ENCODE results near the gene ATP1B2.

Gene ATP1B2

DNA sequence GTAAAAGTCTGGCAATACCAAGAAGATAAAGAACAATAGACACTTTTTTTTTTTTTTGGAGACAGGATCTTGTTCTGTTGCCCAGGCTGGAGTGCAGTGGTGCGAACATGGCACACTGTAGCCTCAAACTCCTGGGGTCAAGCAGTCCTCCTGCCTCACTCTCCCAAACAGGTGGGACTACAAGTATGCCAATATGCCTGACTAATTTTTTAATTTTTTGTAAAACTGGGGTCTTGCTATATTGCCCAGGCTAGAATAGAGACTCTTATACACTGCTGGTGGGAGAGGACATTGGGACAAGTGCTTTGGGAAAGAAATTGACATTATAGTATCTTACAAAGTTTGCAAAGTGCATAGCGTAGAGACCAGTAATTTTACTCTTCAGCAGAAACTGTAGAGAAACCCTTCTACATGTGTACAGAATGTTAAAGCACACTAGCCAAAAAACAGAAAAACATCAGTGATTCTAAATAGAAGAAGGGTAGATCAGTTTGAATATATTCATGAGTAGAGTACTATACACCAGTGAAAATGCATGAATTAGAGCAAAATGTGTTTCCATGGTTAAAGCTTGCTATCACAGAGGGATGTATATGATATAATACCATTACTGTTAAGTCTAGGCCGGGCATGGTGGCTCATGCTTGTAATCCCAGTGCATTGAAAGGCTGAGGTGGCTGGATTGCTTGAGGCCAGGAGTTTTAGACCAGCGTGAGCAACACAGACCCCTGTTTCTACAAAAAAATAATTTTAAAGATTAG, 47.3 kb downstream of the ATP1B2 start:
- Histone ChIP-seq H3K36me3 (ENCODE audit: control insufficient read depth in 5 of 5, insufficient read depth in 5 of 5, low read length in 5 of 5) (peaks cover 0 to 38% (median 32%) of the 10 kb centered on the region in 5 donors), H3K4me1 (ENCODE audit: control insufficient read depth in 5 of 5, insufficient read depth in 5 of 5, low read length in 5 of 5) (no peaks in the 10 kb centered on the region), H3K4me3 (ENCODE audit: low read depth in 1 of 5, low read length in 5 of 5) (no peak overlapping the region), H3K9ac (ENCODE audit: low read length in 5 of 5) (no peak overlapping the region), H3K27me3 (ENCODE audit: control insufficient read depth in 5 of 5, insufficient read depth in 4 of 5, low read length in 5 of 5) (peaks cover 0 to 13% (median 0%) of the 10 kb centered on the region in 5 donors), H3K9me3 (ENCODE audit: control insufficient read depth in 5 of 5, low read length in 5 of 5) (no peaks in the 10 kb centered on the region), H3K27ac (ENCODE audit: low read depth, low read length) (no peak overlapping the region)

DNA sequence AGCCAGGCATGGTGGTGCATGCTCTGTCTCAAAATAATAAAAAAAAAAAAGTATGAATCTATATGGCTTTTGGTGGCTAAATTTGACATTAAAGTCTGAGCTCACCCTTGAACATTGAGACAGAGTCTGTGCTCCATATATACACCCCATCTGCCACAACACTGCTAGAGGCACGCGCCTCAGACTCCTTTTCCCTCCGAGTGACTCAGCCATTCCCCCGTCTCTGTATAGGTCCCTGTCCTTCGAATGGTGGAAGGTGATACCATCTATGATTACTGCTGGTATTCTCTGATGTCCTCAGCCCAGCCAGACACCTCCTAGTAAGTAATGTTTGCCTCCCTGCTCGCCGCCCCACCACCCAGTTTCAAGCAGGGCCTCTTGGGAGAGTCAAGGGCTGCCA, 49.8 kb downstream of the ATP1B2 start:
- no peak overlapping the region for H3K4me3 ChIP-seq (ENCODE audit: low read depth in 1 of 5, low read length in 5 of 5)
- H3K36me3 ChIP-seq (ENCODE audit: control insufficient read depth in 5 of 5, insufficient read depth in 5 of 5, low read length in 5 of 5) = peaks cover 0 to 33% (median 28%) of the 10 kb centered on the region in 5 donors
- H3K27me3 ChIP-seq (ENCODE audit: control insufficient read depth in 5 of 5, insufficient read depth in 4 of 5, low read length in 5 of 5) = peaks cover 10 to 37% (median 20%) of the 10 kb centered on the region in 5 donors
- H3K9me3 ChIP-seq (ENCODE audit: control insufficient read depth in 5 of 5, low read length in 5 of 5) = no peaks in the 10 kb centered on the region
- no peak overlapping the region for H3K27ac ChIP-seq (ENCODE audit: low read depth, low read length)
- H3K9ac ChIP-seq (ENCODE audit: low read length in 5 of 5) = no peak overlapping the region
- peaks cover 0 to 11% (median 7%) of the 10 kb centered on the region in 5 donors for H3K4me1 ChIP-seq (ENCODE audit: control insufficient read depth in 5 of 5, insufficient read depth in 5 of 5, low read length in 5 of 5)

DNA sequence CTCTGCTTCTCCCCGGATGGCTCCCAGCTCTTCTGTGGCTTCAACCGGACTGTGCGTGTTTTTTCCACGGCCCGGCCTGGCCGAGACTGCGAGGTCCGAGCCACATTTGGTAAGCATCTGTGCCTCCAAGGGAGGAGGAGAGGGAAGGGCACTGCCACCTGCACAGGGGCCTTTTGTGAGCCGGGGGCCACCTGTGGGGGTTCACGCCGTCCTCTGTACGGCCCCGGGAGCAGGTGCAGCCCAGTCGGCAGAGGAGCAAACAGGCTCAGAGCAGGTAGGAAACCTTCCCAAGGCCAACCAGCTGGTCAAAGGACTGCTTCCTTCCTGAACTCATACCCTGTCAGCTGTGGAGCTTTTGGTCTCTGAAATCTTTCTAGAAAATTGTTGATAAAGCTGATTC, 51.0 kb downstream of the ATP1B2 start:
- Histone ChIP-seq H3K27ac (ENCODE audit: low read depth, low read length) (no peak overlapping the region), H3K4me3 (ENCODE audit: low read depth in 1 of 5, low read length in 5 of 5) (no peak overlapping the region), H3K9me3 (ENCODE audit: control insufficient read depth in 5 of 5, low read length in 5 of 5) (no peaks in the 10 kb centered on the region), H3K27me3 (ENCODE audit: control insufficient read depth in 5 of 5, insufficient read depth in 4 of 5, low read length in 5 of 5) (peaks cover 12 to 48% (median 31%) of the 10 kb centered on the region in 5 donors), H3K36me3 (ENCODE audit: control insufficient read depth in 5 of 5, insufficient read depth in 5 of 5, low read length in 5 of 5) (peaks cover 0 to 29% (median 23%) of the 10 kb centered on the region in 5 donors), H3K9ac (ENCODE audit: low read length in 5 of 5) (no peak overlapping the region), H3K4me1 (ENCODE audit: control insufficient read depth in 5 of 5, insufficient read depth in 5 of 5, low read length in 5 of 5) (peaks cover 0 to 11% (median 7%) of the 10 kb centered on the region in 5 donors)

DNA sequence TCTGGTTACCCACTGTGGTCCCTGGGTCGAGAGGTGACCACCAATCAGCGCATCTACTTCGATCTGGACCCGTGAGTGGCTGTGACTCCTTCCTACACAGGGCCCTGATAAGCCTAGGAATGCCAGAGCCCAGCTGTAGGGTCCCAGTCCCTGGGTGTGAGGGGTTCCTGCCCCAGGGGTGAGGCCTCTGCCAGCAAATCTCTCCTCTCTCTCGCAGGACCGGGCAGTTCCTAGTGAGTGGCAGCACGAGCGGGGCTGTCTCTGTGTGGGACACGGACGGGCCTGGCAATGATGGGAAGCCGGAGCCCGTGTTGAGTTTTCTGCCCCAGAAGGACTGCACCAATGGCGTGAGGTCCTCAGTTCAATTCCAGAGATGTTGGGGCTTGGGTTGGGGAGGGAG, 52.0 kb downstream of the ATP1B2 start:
- Histone ChIP-seq H3K9ac (ENCODE audit: low read length in 5 of 5) (no peak overlapping the region), H3K27me3 (ENCODE audit: control insufficient read depth in 5 of 5, insufficient read depth in 4 of 5, low read length in 5 of 5) (peaks cover 17 to 59% (median 39%) of the 10 kb centered on the region in 5 donors), H3K4me1 (ENCODE audit: control insufficient read depth in 5 of 5, insufficient read depth in 5 of 5, low read length in 5 of 5) (peaks cover 0 to 11% (median 7%) of the 10 kb centered on the region in 5 donors), H3K27ac (ENCODE audit: low read depth, low read length) (no peak overlapping the region), H3K36me3 (ENCODE audit: control insufficient read depth in 5 of 5, insufficient read depth in 5 of 5, low read length in 5 of 5) (peaks cover 0 to 29% (median 23%) of the 10 kb centered on the region in 5 donors), H3K4me3 (ENCODE audit: low read depth in 1 of 5, low read length in 5 of 5) (no peak overlapping the region), H3K9me3 (ENCODE audit: control insufficient read depth in 5 of 5, low read length in 5 of 5) (no peaks in the 10 kb centered on the region)

DNA sequence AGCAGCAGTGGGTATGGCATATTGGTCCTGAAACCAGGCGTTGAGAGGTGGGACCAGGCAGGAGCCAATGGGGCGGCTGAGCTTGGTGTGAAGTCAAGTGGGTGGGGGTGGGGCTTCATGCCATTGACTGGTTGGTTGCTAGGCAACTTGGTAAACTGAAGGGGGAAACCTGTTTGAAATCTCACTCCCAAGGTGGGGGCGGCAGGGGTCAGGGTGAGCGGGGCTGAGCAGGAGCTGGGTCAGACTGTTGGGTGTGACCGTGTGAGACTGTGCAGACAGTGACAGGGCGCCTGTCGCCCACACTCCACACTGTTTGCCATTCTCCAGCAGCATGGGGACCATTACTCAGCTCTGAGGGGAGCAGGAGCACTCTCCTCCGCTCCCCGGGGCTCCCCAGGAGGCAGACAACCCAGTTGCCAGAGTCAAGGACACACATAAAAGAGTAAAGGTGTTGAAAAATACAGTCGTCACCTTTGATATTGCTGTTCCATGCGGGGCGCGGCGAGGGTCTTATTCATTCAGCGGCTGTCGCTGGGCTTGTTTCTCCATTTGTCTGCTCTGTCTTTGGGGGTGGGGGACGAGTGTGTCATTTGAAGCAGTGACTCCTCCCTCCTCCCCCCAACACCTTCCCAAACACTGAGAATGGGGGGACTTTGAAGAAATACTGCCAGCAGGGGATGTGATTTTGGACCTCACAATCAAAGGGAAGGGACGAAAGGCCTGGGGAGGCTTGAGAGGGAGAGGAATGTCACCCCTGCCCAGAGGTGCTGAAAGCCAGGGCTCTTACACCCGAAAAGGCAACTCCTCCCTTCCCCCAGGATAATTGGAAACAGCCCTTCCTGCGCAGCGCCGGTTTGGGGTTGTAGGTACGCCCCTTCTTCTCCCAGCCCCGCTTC, 53.1 kb downstream of the ATP1B2 start:
- peaks cover 0 to 11% (median 7%) of the 10 kb centered on the region in 5 donors for H3K4me1 ChIP-seq (ENCODE audit: control insufficient read depth in 5 of 5, insufficient read depth in 5 of 5, low read length in 5 of 5)
- no peaks in the 10 kb centered on the region for H3K9me3 ChIP-seq (ENCODE audit: control insufficient read depth in 5 of 5, low read length in 5 of 5)
- no peak overlapping the region for H3K27ac ChIP-seq (ENCODE audit: low read depth, low read length)
- H3K9ac ChIP-seq (ENCODE audit: low read length in 5 of 5) = no peak overlapping the region
- H3K4me3 ChIP-seq (ENCODE audit: low read depth in 1 of 5, low read length in 5 of 5) = no peak overlapping the region
- peaks cover 20 to 63% (median 46%) of the 10 kb centered on the region in 5 donors for H3K27me3 ChIP-seq (ENCODE audit: control insufficient read depth in 5 of 5, insufficient read depth in 4 of 5, low read length in 5 of 5)
- peaks cover 0 to 29% (median 23%) of the 10 kb centered on the region in 5 donors for H3K36me3 ChIP-seq (ENCODE audit: control insufficient read depth in 5 of 5, insufficient read depth in 5 of 5, low read length in 5 of 5)

DNA sequence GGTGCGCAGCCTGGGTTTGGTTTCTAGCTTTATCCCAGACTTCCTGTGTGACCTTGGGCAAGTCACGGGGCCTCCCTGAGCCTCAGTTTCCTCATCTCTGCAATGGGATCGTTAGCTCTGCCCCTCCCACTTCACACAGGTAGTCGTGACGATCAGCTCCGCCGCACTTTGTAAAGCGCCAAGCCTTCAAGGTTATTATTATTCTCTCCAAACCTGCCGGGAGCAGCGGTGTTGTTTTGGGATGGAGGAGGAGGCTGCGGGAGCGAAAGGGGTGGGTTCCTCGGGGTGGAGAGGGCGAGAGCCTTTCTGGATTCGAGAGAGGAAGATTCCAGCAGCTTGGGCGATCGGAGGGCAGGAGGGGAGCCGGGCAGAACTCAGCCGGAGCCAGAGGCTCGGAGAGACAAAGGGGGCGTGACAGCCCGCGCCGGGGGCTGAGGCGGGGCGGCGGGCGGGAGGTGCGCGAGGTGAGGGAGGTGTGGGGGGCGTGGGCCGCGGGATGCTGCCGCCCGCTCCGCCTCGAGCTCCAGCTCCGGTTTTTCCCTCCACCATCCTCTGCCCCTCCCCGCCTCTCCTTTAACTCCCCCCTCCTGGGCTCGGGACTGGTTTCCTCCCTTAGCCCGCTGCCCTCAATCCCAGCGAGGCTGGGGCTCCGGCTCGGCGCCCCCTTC, 54.0 kb downstream of the ATP1B2 start, which contains the start of gene EFNB3:
TSS of gene EFNB3 (plus strand) at position 602 of the 668 bp plus-strand sequence. CDS start 397 bp downstream, outside the sequence.
- Histone ChIP-seq H3K27me3 (ENCODE audit: control insufficient read depth in 5 of 5, insufficient read depth in 4 of 5, low read length in 5 of 5) (peaks cover 20 to 65% (median 46%) of the 10 kb centered on the region in 5 donors), H3K36me3 (ENCODE audit: control insufficient read depth in 5 of 5, insufficient read depth in 5 of 5, low read length in 5 of 5) (peaks cover 0 to 29% (median 23%) of the 10 kb centered on the region in 5 donors), H3K9me3 (ENCODE audit: control insufficient read depth in 5 of 5, low read length in 5 of 5) (no peaks in the 10 kb centered on the region), H3K4me3 (ENCODE audit: low read depth in 1 of 5, low read length in 5 of 5) (peak within 1 kb of the TSS in 4 of 5 donors; percentile 40 to 48 (median 45)), H3K9ac (ENCODE audit: low read length in 5 of 5) (peak within 1 kb of the TSS in 1 of 5 donors; percentile 42), H3K4me1 (ENCODE audit: control insufficient read depth in 5 of 5, insufficient read depth in 5 of 5, low read length in 5 of 5) (peaks cover 0 to 11% (median 7%) of the 10 kb centered on the region in 5 donors), H3K27ac (ENCODE audit: low read depth, low read length) (no peak within 1 kb of the TSS)

DNA sequence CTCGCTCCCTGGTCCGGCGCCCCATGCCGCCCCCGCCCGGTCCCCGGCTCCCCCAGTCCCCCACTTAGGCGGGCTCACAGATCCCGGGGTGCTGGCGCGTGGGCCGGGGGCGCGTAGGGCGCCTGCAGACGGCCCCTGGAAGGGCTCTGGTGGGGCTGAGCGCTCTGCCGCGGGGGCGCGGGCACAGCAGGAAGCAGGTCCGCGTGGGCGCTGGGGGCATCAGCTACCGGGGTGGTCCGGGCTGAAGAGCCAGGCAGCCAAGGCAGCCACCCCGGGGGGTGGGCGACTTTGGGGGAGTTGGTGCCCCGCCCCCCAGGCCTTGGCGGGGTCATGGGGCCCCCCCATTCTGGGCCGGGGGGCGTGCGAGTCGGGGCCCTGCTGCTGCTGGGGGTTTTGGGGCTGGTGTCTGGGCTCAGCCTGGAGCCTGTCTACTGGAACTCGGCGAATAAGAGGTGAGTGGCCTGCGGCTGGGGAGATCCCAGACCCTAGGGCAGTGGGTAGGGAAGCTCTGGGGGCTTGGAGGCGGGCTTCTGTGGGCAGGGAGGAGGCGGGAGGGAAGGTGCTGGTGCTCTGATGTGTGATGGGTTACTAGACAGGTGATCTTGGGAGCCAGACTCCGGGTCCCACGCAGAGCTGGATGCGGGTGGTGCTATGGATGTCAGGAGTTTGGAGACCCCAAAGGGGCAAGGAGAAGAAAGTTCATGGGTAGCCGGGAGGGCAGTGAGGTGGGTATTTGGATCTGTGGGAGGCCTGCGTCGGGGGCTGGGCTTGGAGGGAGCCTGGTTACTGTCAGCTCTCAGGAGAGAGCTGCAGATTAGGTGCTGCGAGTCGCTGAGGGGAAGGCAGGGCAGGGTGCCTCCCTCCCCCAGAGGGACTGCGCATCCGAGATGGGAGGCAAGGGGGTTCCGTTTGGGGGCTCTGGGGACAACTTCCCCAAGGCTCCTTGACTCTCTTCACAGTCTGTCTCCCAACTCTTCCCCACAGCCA, 54.8 kb downstream of the ATP1B2 start:
- no peaks in the 10 kb centered on the region for H3K9me3 ChIP-seq (ENCODE audit: control insufficient read depth in 5 of 5, low read length in 5 of 5)
- H3K27me3 ChIP-seq (ENCODE audit: control insufficient read depth in 5 of 5, insufficient read depth in 4 of 5, low read length in 5 of 5) = peaks cover 20 to 66% (median 46%) of the 10 kb centered on the region in 5 donors
- H3K36me3 ChIP-seq (ENCODE audit: control insufficient read depth in 5 of 5, insufficient read depth in 5 of 5, low read length in 5 of 5) = peaks cover 0 to 26% (median 21%) of the 10 kb centered on the region in 5 donors
- peak overlapping the region in 1 of 5 donors; percentile 42 for H3K9ac ChIP-seq (ENCODE audit: low read length in 5 of 5)
- H3K27ac ChIP-seq (ENCODE audit: low read depth, low read length) = no peak overlapping the region
- H3K4me1 ChIP-seq (ENCODE audit: control insufficient read depth in 5 of 5, insufficient read depth in 5 of 5, low read length in 5 of 5) = peaks cover 0 to 17% (median 7%) of the 10 kb centered on the region in 5 donors
- H3K4me3 ChIP-seq (ENCODE audit: low read depth in 1 of 5, low read length in 5 of 5) = peak overlapping the region in 2 of 5 donors; percentile 40 to 42

DNA sequence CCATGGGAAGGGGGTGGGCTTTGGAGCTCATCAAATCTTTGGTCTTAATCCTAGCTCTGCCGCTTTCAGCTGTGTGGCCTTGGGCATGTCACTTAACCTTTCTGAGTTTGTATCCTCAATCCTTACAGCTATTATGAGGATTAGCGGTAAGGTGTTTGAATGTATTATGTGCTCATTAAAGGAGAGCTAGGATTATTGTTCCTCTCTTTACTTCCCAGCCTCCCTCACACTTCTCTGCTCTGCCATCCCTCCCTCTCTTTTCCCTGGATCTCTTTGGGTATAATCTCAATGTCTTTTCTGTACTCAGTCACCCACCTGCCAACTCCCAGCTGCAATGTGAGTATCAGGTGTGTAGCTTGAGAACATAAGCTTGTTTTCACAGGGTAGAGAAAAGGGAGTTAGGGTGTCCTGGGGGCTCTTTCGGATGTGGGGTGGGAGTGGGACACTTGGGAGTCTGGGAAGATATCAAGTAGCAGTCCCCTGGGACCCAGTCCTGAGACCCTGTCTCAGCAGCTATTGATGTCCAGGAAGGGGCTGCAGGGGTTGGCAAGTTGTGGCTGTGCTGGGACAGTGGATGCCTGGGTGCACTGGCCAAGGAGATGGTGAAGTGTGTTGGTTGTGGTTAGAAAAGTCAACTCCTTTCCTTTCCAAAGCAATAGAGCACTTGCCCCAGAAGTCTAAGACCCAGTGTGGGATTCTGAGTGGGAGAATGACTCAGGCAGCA, 56.1 kb downstream of the ATP1B2 start:
- Histone ChIP-seq H3K9ac (ENCODE audit: low read length in 5 of 5) (no peak overlapping the region), H3K36me3 (ENCODE audit: control insufficient read depth in 5 of 5, insufficient read depth in 5 of 5, low read length in 5 of 5) (peaks cover 0 to 14% (median 12%) of the 10 kb centered on the region in 5 donors), H3K27me3 (ENCODE audit: control insufficient read depth in 5 of 5, insufficient read depth in 4 of 5, low read length in 5 of 5) (peaks cover 24 to 65% (median 50%) of the 10 kb centered on the region in 5 donors), H3K27ac (ENCODE audit: low read depth, low read length) (no peak overlapping the region), H3K4me3 (ENCODE audit: low read depth in 1 of 5, low read length in 5 of 5) (no peak overlapping the region), H3K4me1 (ENCODE audit: control insufficient read depth in 5 of 5, insufficient read depth in 5 of 5, low read length in 5 of 5) (peaks cover 0 to 19% (median 7%) of the 10 kb centered on the region in 5 donors), H3K9me3 (ENCODE audit: control insufficient read depth in 5 of 5, low read length in 5 of 5) (no peaks in the 10 kb centered on the region)
